HepG2 (cell line): ENCODE measurements around the gene DALRD3. TPM values are rescaled to one million over a fixed set of nuclear protein-coding genes. Genes with fewer than 3 reads are reported as not detected.

Experiments used
- ATF6 ChIP-seq: sonication (generic); formaldehyde crosslinking; conservative IDR thresholded peaks from 2 replicates; pipeline ENCODE4 v1.4.0; 2020; ENCODE audit warnings: missing genetic modification reagents
- HCFC1 ChIP-seq: fragments of 150-350 bp; IDR thresholded peaks from 2 replicates; pipeline ENCODE4 v1.6.1; 2014; ENCODE audit warnings: low read depth, low read length
- HIC2 ChIP-seq: sonication (generic); formaldehyde crosslinking; IDR thresholded peaks from 2 replicates; pipeline ENCODE4 v1.9.0; 2022; ENCODE audit warnings: low read depth, missing genetic modification reagents
- KLF16 ChIP-seq, 2 experiments: sonication (generic) in 1 of 2; formaldehyde crosslinking in 1 of 2; IDR thresholded peaks; 2 replicates each; pipeline versions ENCODE4 v1.6.1 to v1.8.0; 2016 to 2023; ENCODE audit warnings: missing genetic modification reagents in 2 of 2, missing compliant biosample characterization in 1 of 2
- MEF2D ChIP-seq: sonication (generic); formaldehyde crosslinking; IDR thresholded peaks from 2 replicates; pipeline ENCODE4 v1.5.1; 2020; ENCODE audit warnings: mild to moderate bottlenecking, missing genetic modification reagents
- NR2F2 ChIP-seq: IDR thresholded peaks from 2 replicates; pipeline ENCODE4 v1.6.1; 2012; ENCODE audit warnings: low read depth, inconsistent platforms, borderline replicate concordance
- POLR2AphosphoS2 ChIP-seq: IDR thresholded peaks from 2 replicates; pipeline ENCODE4 v1.6.1; 2011; ENCODE audit warnings: low read depth, low read length, improper control_type of control experiment
- RXRB ChIP-seq: IDR thresholded peaks from 2 replicates; pipeline ENCODE4 v1.6.1; 2016; ENCODE audit warnings: borderline replicate concordance, missing genetic modification reagents, missing compliant biosample characterization
- XBP1 ChIP-seq: sonication (generic); formaldehyde crosslinking; IDR thresholded peaks from 2 replicates; pipeline ENCODE4 v1.5.0; 2020; ENCODE audit warnings: missing genetic modification reagents
- ZBTB40 ChIP-seq, 2 experiments: fragments of 450-650 bp in 1 of 2; sonication (generic) in 1 of 2; formaldehyde crosslinking in 1 of 2; IDR thresholded peaks; 2 replicates each; pipeline versions ENCODE4 v1.6.1 to v1.8.0; 2016 to 2022; ENCODE audit warnings: antibody characterized with exemption in 1 of 2, mild to moderate bottlenecking in 1 of 2, missing genetic modification reagents in 1 of 2
- ZNF235 ChIP-seq: sonication (generic); formaldehyde crosslinking; IDR thresholded peaks from 2 replicates; pipeline ENCODE4 v1.8.1; 2023; ENCODE audit warnings: mild to moderate bottlenecking, missing genetic modification reagents, borderline replicate concordance
- ZNF326 ChIP-seq: sonication (generic); formaldehyde crosslinking; IDR thresholded peaks from 2 replicates; pipeline ENCODE4 v1.4.0; 2020; ENCODE audit warnings: missing genetic modification reagents, borderline replicate concordance
- polyA plus RNA-seq, 8 experiments: library from polyadenylated mRNA; depleted of rRNA in 3 of 8; stranded (reverse) in 7 of 8; unstranded in 1 of 8; fragments of >200 nt; fragmentation: Illumina TruSeq in 4 of 8; extraction: Trizol in 4 of 8; gene quantifications; 2 replicates each; pipeline versions ENCODE4 v1.2.1 to v1.2.3, GENCODE V29; 2011 to 2016; ENCODE audit warnings: low read depth in 4 of 8, missing spikeins in 1 of 8, mixed read lengths in 1 of 8; ENCODE audit not compliant: insufficient read depth in 1 of 8
- total RNA-seq, 5 experiments: library from RNA; depleted of rRNA; stranded (reverse); fragments of >200 nt; fragmentation: Illumina TruSeq; extraction: Trizol; gene quantifications; 2 replicates each; pipeline ENCODE4 v1.2.3, GENCODE V29; 2016; ENCODE audit warnings: low read depth in 1 of 5

Gene DALRD3
- total and polyA plus RNA-seq, 2 of the 13 experiments (the other 11 are each of a cell fraction or from before 2014, with no cell fraction given) = 19.9 to 36.5 TPM

- TF ChIP-seq ZBTB40 (IDR thresholded peaks at IDR 0.05) = no peak
- TF ChIP-seq ZBTB40 (CRISPR knock-in tag; IDR thresholded peaks at IDR 0.05) = peak; percentile 93
- no peak for TF ChIP-seq NR2F2
- TF ChIP-seq RXRB (CRISPR knock-in tag) = peak; percentile 75
- TF ChIP-seq ATF6 (CRISPR knock-in tag) = no peak
- 0 out of 2 replicates have a peak, but pooled peaks have one; percentile 78 for TF ChIP-seq ZNF235 (CRISPR knock-in tag)
- TF ChIP-seq ZNF326 (CRISPR knock-in tag) = peak; percentile 77; the same call in 1 of the 2 replicates
- TF ChIP-seq MEF2D = peak; percentile 90
- TF ChIP-seq KLF16 (CRISPR knock-in tag; IDR thresholded peaks at IDR 0.05) = peak in 1 of 2 experiments; percentile 93; a peak in 2 of 4 replicates
- TF ChIP-seq POLR2AphosphoS2 = peak; percentile 95
- TF ChIP-seq XBP1 (CRISPR knock-in tag) = 0 out of 2 replicates have a peak, but pooled peaks have one; percentile 55
- peak; percentile 46; the same call in 1 of the 2 replicates for TF ChIP-seq HCFC1
- no peak for TF ChIP-seq HIC2 (CRISPR knock-in tag)
Observed at GRCh38 chr3:49028673-49029562, 10.5 kb upstream of the DALRD3 start, which contains the start of gene IMPDH2 (continued).
